IPS-20b (cell line): Measurements from ENCODE around the gene KRTAP12-1.
"Not testable (repeated sequence)": the region's sequence is repeated elsewhere in the genome, so short reads cannot be mapped to it uniquely, and the experiment has no call there.

Source experiments
- H3K27ac ChIP-seq: one replicate; pipeline ENCODE4 v1.5.1; 2013; ENCODE audit warnings: low read length
- H3K27me3 ChIP-seq: 2 replicates; pipeline ENCODE4 v1.6.1; 2013; ENCODE audit warnings: mild to moderate bottlenecking, low read length, inconsistent platforms; ENCODE audit not compliant: insufficient read depth
- H3K36me3 ChIP-seq: 2 replicates; pipeline ENCODE4 v1.6.1; 2013; ENCODE audit warnings: low read depth, mild to moderate bottlenecking, inconsistent platforms, low read length, moderate library complexity; ENCODE audit not compliant: insufficient read depth
- H3K4me1 ChIP-seq: 2 replicates; pipeline ENCODE4 v1.6.1; 2013; ENCODE audit warnings: mild to moderate bottlenecking, control low read depth, inconsistent platforms, low read length, moderate library complexity; ENCODE audit not compliant: insufficient read depth
- H3K4me3 ChIP-seq: 2 replicates; pipeline ENCODE4 v1.5.1; 2013; ENCODE audit warnings: mild to moderate bottlenecking, low read length, inconsistent platforms
- H3K9ac ChIP-seq: 2 replicates; pipeline ENCODE4 v1.6.1; 2013; ENCODE audit warnings: low read depth, mild to moderate bottlenecking, inconsistent platforms, low read length, moderate library complexity
- H3K9me3 ChIP-seq: 2 replicates; pipeline ENCODE4 v1.6.1; 2013; ENCODE audit warnings: mild to moderate bottlenecking, low read depth, low read length, inconsistent platforms; ENCODE audit not compliant: insufficient read depth

KRTAP12-1 gene

GRCh38 chr21:44649521-44650100 is 32.4 kb downstream of the KRTAP12-1 start:
- no peaks in the 10 kb centered on the region for H3K36me3 ChIP-seq
- H3K27me3 ChIP-seq = no peaks in the 10 kb centered on the region
- no peak overlapping the region for H3K4me3 ChIP-seq
- H3K4me1 ChIP-seq = no peaks in the 10 kb centered on the region; the same call in 1 of the 2 replicates
- H3K27ac ChIP-seq = no peak overlapping the region
- peaks cover 7% of the 10 kb centered on the region; the same call in 1 of the 2 replicates for H3K9me3 ChIP-seq
- no peak overlapping the region for H3K9ac ChIP-seq

- Histone ChIP-seq H3K9ac (no peak overlapping the region), H3K27ac (no peak overlapping the region), H3K4me1 (no peaks in the 10 kb centered on the region; the same call in 1 of the 2 replicates), H3K4me3 (no peak overlapping the region), H3K9me3 (peaks cover 12% of the 10 kb centered on the region; the same call in 1 of the 2 replicates), H3K27me3 (no peaks in the 10 kb centered on the region), H3K36me3 (no peaks in the 10 kb centered on the region)
Observed at GRCh38 chr21:44648557-44649311, 33.2 kb downstream of the KRTAP12-1 start.

- no peak overlapping the region for H3K27ac ChIP-seq
Observed at GRCh38 chr21:44647222-44647552, 34.8 kb downstream of the KRTAP12-1 start.

GRCh38 chr21:44646366-44647221 is 35.4 kb downstream of the KRTAP12-1 start, which contains the start of gene KRTAP10-11:
KRTAP10-11 (plus strand) TSS chr21:44646414; CDS start chr21:44646459, 45 bp downstream.
- H3K27ac ChIP-seq, H3K4me1 ChIP-seq, H3K36me3 ChIP-seq, H3K4me3 ChIP-seq, H3K27me3 ChIP-seq, H3K9ac ChIP-seq: not testable (repeated sequence)
- H3K9me3 ChIP-seq = peaks cover 12% of the 10 kb centered on the region; the same call in 1 of the 2 replicates

More at GRCh38 chr21:44647222-44647552, 34.8 kb downstream of the KRTAP12-1 start:
- Histone ChIP-seq H3K27me3 (no peaks in the 10 kb centered on the region), H3K4me3 (no peak overlapping the region), H3K9ac (no peak overlapping the region), H3K4me1 (no peaks in the 10 kb centered on the region), H3K36me3 (no peaks in the 10 kb centered on the region), H3K9me3 (peaks cover 12% of the 10 kb centered on the region; the same call in 1 of the 2 replicates)

- Histone ChIP-seq H3K4me3 (no peak overlapping the region), H3K9ac (no peak overlapping the region), H3K27ac (no peak overlapping the region), H3K4me1 (no peaks in the 10 kb centered on the region), H3K36me3 (no peaks in the 10 kb centered on the region), H3K27me3 (no peaks in the 10 kb centered on the region), H3K9me3 (peaks cover 12% of the 10 kb centered on the region; the same call in 1 of the 2 replicates)
Observed at GRCh38 chr21:44644878-44645277, 37.1 kb downstream of the KRTAP12-1 start.

- H3K9ac ChIP-seq = no peak overlapping the region
- no peaks in the 10 kb centered on the region for H3K27me3 ChIP-seq
- no peaks in the 10 kb centered on the region for H3K4me1 ChIP-seq
- H3K36me3 ChIP-seq = no peaks in the 10 kb centered on the region
- no peak overlapping the region for H3K27ac ChIP-seq
- peaks cover 12% of the 10 kb centered on the region; the same call in 1 of the 2 replicates for H3K9me3 ChIP-seq
- no peak overlapping the region for H3K4me3 ChIP-seq
Observed at GRCh38 chr21:44643741-44644310, 38.1 kb downstream of the KRTAP12-1 start.

GRCh38 chr21:44640761-44641160 is 41.2 kb downstream of the KRTAP12-1 start:
- Histone ChIP-seq H3K27ac (no peak overlapping the region), H3K9ac (no peak overlapping the region), H3K4me1 (no peaks in the 10 kb centered on the region), H3K36me3 (no peaks in the 10 kb centered on the region), H3K27me3 (no peaks in the 10 kb centered on the region), H3K9me3 (peaks cover 12% of the 10 kb centered on the region; the same call in 1 of the 2 replicates), H3K4me3 (no peak overlapping the region)

- no peaks in the 10 kb centered on the region for H3K4me1 ChIP-seq
- H3K4me3 ChIP-seq = no peak overlapping the region
- H3K36me3 ChIP-seq = no peaks in the 10 kb centered on the region
- 0 out of 2 replicates have a peak, but pooled peaks cover 2% of the 10 kb centered on the region for H3K9me3 ChIP-seq
- H3K27me3 ChIP-seq = no peaks in the 10 kb centered on the region
- no peak overlapping the region for H3K9ac ChIP-seq
- H3K27ac ChIP-seq = no peak overlapping the region
Observed at GRCh38 chr21:44639331-44639655, 42.7 kb downstream of the KRTAP12-1 start.

GRCh38 chr21:44638506-44639330 is 43.2 kb downstream of the KRTAP12-1 start:
- not testable (repeated sequence) for H3K36me3 ChIP-seq, H3K9ac ChIP-seq, H3K27ac ChIP-seq, H3K9me3 ChIP-seq, H3K4me1 ChIP-seq, H3K27me3 ChIP-seq, H3K4me3 ChIP-seq

GRCh38 chr21:44637851-44638348 is 44.1 kb downstream of the KRTAP12-1 start:
- H3K27me3 ChIP-seq, H3K9me3 ChIP-seq, H3K9ac ChIP-seq, H3K36me3 ChIP-seq, H3K4me1 ChIP-seq, H3K4me3 ChIP-seq, H3K27ac ChIP-seq: not testable (repeated sequence)
